ENCODE results near the gene PAX7.

GRCh38 chr1:18726368-18726767, 95.7 kb downstream of the PAX7 start:
- TF ChIP-seq POLR2A (IDR thresholded peaks at IDR 0.05) (no peak), CTCF (IDR thresholded peaks at IDR 0.05) (no peak)
